ENCODE results near the gene GUK1.

Gene GUK1

GRCh38 chr1:228144193-228144992, 4.3 kb downstream of the GUK1 start:
- Histone ChIP-seq H3K9me3 (ENCODE audit: insufficient read depth, low read depth, low read length) (no peaks in the 10 kb centered on the region), H4K20me1 (ENCODE audit: insufficient read depth, low read length, poor library complexity, severe bottlenecking) (peaks cover 69% of the 10 kb centered on the region), H3K27me3 (ENCODE audit: insufficient read depth, low read length, poor library complexity, severe bottlenecking) (no peaks in the 10 kb centered on the region), H3K9me2 (replicated peaks; ENCODE audit: low read depth, low read length) (no peaks in the 10 kb centered on the region), H3K4me3 (ENCODE audit: low read length, poor library complexity, severe bottlenecking) (peak overlapping the region; percentile 99), H3K79me2 (ENCODE audit: insufficient read depth, low read length) (peaks cover 72% of the 10 kb centered on the region), H3K9ac (ENCODE audit: low read depth, low read length, poor library complexity, severe bottlenecking) (peak overlapping the region; percentile 93), H3K4me1 (ENCODE audit: insufficient read depth, low read length, poor library complexity, severe bottlenecking) (peaks cover 32% of the 10 kb centered on the region), H3K4me2 (ENCODE audit: low read depth, low read length, poor library complexity, severe bottlenecking) (peak overlapping the region; percentile 95), H3K36me3 (ENCODE audit: insufficient read depth, low read length) (peaks cover 13% of the 10 kb centered on the region; the same call in 1 of the 2 replicates), H2AFZ (ENCODE audit: low read length) (no peak overlapping the region), H3F3A (ENCODE audit: low read depth) (no peaks in the 10 kb centered on the region)
- TF ChIP-seq CTCF (conservative IDR thresholded peaks at IDR 0.05; ENCODE audit: low read length) (no peak), EZH2phosphoT487 (IDR thresholded peaks at IDR 0.05; ENCODE audit: borderline replicate concordance) (no peak)

- H3K9me2 ChIP-seq (replicated peaks; ENCODE audit: low read depth, low read length), result no peaks in the 10 kb centered on the region
- H3K36me3 ChIP-seq (ENCODE audit: insufficient read depth, low read length), result peaks cover 15% of the 10 kb centered on the region; the same call in 1 of the 2 replicates
- no peaks in the 10 kb centered on the region for H3K27me3 ChIP-seq (ENCODE audit: insufficient read depth, low read length, poor library complexity, severe bottlenecking)
- peak overlapping the region; percentile 99 for H3K4me3 ChIP-seq (ENCODE audit: low read length, poor library complexity, severe bottlenecking)
- peaks cover 69% of the 10 kb centered on the region for H4K20me1 ChIP-seq (ENCODE audit: insufficient read depth, low read length, poor library complexity, severe bottlenecking)
- peaks cover 72% of the 10 kb centered on the region for H3K79me2 ChIP-seq (ENCODE audit: insufficient read depth, low read length)
- no peaks in the 10 kb centered on the region for H3K9me3 ChIP-seq (ENCODE audit: insufficient read depth, low read depth, low read length)
- no peak overlapping the region for H2AFZ ChIP-seq (ENCODE audit: low read length)
- no peak overlapping the region for H3K9ac ChIP-seq (ENCODE audit: low read depth, low read length, poor library complexity, severe bottlenecking)
- no peak for TF ChIP-seq EZH2phosphoT487 (IDR thresholded peaks at IDR 0.05; ENCODE audit: borderline replicate concordance)
- TF ChIP-seq CTCF (conservative IDR thresholded peaks at IDR 0.05; ENCODE audit: low read length), result no peak
- H3K4me1 ChIP-seq (ENCODE audit: insufficient read depth, low read length, poor library complexity, severe bottlenecking), result peaks cover 32% of the 10 kb centered on the region
- H3K4me2 ChIP-seq (ENCODE audit: low read depth, low read length, poor library complexity, severe bottlenecking), result peak overlapping the region; percentile 95
- H3F3A ChIP-seq (ENCODE audit: low read depth), result no peaks in the 10 kb centered on the region
Measured at GRCh38 chr1:228144993-228145343, 4.9 kb downstream of the GUK1 start.

GRCh38 chr1:228145463-228146416, 5.7 kb downstream of the GUK1 start:
- Histone ChIP-seq H3K36me3 (ENCODE audit: insufficient read depth, low read length) (peaks cover 15% of the 10 kb centered on the region; the same call in 1 of the 2 replicates), H3K9ac (ENCODE audit: low read depth, low read length, poor library complexity, severe bottlenecking) (no peak overlapping the region), H3K4me1 (ENCODE audit: insufficient read depth, low read length, poor library complexity, severe bottlenecking) (peaks cover 32% of the 10 kb centered on the region), H4K20me1 (ENCODE audit: insufficient read depth, low read length, poor library complexity, severe bottlenecking) (peaks cover 64% of the 10 kb centered on the region), H3K9me2 (replicated peaks; ENCODE audit: low read depth, low read length) (no peaks in the 10 kb centered on the region), H2AFZ (ENCODE audit: low read length) (no peak overlapping the region), H3K79me2 (ENCODE audit: insufficient read depth, low read length) (peaks cover 67% of the 10 kb centered on the region), H3K27me3 (ENCODE audit: insufficient read depth, low read length, poor library complexity, severe bottlenecking) (no peaks in the 10 kb centered on the region), H3K9me3 (ENCODE audit: insufficient read depth, low read depth, low read length) (no peaks in the 10 kb centered on the region), H3K4me3 (ENCODE audit: low read length, poor library complexity, severe bottlenecking) (no peak overlapping the region), H3K4me2 (ENCODE audit: low read depth, low read length, poor library complexity, severe bottlenecking) (peak overlapping the region; percentile 95), H3F3A (ENCODE audit: low read depth) (no peaks in the 10 kb centered on the region)
- TF ChIP-seq CTCF (conservative IDR thresholded peaks at IDR 0.05; ENCODE audit: low read length) (no peak), EZH2phosphoT487 (IDR thresholded peaks at IDR 0.05; ENCODE audit: borderline replicate concordance) (no peak)

Measured in Loucy (cell line).